Stimulated activated CD4-positive, alpha-beta T cell treated with anti-CD3 and anti-CD28 coated beads, Interleukin-2, amount 100 ng/mL, for 48 hours (primary cell): ENCODE data around the gene PPIA.
A peak's percentile ranks its signal among the peaks of the same experiment; 100 is the strongest.

ENCODE experiments used
- DNase-seq, 2 donors: peaks; one replicate each; pipeline ENCODE4 v3.0.0-alpha.2; 2020

The PPIA gene

DNA sequence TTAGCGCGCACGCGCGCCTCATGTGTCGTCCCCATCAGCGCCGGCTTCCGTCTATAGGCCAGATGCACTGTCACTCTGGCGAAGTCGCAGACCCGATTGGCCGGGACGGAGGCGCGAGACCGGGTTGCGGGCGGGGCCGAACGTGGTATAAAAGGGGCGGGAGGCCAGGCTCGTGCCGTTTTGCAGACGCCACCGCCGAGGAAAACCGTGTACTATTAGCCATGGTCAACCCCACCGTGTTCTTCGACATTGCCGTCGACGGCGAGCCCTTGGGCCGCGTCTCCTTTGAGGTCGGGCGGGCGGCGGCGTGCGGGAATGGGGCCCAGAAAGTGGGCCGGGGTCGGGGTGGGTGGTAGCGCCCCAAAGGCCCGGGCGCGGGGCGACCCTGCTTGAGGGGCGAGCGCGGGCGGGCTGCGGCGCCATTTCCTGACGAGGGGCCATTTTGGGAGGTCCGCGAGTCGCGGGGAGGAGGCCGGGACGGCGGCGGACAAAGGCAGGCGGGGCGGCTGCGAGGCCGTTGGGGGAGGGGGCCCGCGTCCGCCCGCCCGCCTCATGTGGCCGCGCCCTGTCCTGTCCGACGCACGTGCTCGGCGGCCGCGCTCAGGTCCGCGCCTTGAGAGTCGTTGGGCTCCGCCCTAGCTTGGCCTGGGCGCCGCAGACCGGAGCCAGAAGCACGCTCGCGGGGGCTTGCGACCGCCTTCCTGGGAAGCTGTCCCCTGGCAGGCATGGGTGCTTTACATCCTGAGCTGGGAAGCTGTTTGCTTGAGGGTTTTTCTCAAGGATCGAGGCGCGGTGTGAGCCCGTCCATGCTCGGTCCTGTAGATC lies at the start of gene PPIA:
Gene PPIA, plus strand, starts transcription at position 178 of the 825 bp plus-strand sequence. Its CDS starts 44 bp downstream, at position 222.
- peak; percentile 98 to 99 for DNase-seq

DNA sequence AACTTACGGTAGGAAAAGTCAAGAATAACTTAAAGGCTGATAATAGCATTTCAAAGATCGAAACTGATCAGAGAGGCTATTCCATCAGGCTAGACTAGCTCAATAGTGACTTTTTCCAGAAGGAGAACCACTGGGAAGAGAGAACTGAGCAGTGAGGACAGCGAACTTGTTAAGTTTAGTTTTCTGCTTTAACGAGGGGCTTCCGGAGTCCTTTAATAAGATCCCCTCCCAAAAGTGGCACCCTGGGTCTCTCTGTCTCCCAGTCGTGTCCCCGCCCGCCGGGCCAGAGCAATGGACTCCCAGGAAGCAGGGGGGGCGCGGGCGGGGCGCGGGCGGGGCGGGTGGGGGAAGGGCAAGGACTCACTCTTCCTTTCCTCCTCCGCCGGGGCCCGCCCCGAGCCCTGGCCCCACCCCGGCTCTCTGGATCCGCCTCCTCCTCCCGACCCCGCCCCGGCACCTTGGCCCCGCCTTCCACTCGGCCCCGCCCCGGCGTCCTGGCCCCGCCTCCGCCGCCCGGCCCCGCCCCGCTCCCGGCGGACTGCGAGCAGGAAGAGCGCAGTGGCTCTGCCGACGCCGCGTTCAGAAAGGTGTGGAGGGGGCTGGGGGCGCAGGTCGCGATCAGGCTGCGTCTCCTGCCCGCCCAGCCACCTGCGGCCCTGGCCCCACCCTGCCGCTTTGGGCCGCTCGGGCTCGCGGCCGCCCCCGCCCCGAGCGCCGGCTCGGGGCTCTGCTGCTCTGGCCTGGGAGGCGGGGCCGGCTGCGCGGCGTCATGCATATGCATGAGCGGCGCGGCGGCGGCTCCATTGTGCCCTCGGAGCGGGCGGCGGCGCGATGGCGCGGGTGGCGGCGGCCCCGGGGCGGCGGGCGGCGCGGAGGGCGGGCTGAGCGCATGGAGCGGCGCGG lies 48.2 kb upstream of the PPIA start, which contains the start of gene ZMIZ2:
Gene ZMIZ2, plus strand, starts transcription at position 803 of the 903 bp plus-strand sequence. CDS start 7,403 bp downstream, outside the sequence.
- peak; percentile 87 to 96 for DNase-seq

DNA sequence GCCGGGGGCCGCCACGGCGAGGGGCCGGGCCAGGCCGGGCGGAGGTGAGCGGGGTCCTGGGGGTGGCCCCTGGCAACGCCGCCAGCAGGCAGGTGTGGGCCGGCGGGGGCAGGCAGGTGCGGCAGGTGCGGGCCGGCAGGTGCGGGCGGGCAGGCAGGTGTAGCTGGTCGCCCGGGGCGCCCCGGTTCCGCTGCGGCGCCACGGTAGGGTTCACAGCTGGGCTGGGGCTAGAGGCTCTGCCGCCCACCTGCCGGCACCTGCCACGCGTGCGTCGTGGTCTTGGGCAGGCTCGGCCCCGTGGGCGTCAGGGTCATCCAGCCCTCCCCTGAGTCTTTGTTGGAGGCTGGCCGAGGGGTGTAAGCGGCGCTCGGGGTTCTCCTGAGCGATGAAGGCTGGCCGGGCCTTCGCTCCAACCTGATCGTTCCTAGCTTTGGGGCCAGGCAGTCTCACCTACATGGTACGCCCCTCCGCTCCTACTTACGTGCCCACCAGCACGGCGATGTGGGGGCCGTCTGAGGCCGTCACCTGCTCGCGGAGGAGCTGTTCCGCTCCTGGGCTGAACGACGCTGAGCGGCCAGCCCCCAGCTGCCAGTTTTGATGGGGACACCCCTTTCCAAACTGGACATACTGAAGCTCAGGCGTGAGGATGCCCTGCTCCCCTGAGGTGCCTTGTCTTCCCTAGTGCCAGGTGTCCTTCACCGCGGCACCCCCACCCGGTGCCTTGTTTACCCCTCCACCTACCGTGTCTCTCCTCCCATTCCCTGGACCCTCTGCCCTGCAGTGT lies 47.3 kb upstream of the PPIA start:
- DNase-seq, result no peak

DNA sequence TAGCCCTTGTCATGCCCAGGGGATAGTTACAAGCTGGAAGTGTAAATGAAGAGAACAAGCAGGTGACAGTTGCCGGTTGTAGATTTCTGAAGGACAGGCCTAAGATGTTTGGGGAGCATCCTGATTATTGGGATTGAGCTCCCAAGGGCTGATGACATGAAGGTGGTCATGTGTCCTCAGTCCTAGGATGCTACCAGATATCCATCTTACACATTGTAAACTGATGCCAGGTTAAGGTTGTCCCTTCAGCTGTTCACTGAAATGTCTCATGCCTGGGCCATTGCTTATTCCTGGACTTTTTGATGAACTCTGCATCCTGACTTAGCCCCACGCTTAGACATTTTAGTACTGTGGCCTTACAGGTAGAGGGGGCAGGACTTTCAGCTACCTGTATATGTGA lies 46.5 kb upstream of the PPIA start:
- no peak for DNase-seq

DNA sequence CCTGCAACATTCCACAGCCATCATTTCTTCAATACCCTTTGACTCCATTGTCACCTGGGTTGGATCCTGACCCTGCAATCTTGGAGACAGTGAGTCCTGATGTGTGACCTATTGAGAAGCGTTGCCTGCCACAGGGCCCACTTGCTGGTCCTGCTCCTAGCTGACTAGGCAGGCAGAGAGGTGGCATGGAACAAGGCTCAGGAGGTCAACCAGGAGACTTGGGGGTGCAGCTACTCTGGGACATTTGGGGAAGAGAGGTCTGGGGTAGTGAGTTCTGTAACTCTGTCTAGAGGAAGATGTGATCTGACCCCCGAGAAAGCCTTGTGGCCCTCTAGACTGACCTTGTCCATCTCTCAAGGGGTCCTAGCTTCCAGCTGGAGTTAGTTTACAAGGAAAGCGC lies 46.1 kb upstream of the PPIA start:
- DNase-seq, result no peak

DNA sequence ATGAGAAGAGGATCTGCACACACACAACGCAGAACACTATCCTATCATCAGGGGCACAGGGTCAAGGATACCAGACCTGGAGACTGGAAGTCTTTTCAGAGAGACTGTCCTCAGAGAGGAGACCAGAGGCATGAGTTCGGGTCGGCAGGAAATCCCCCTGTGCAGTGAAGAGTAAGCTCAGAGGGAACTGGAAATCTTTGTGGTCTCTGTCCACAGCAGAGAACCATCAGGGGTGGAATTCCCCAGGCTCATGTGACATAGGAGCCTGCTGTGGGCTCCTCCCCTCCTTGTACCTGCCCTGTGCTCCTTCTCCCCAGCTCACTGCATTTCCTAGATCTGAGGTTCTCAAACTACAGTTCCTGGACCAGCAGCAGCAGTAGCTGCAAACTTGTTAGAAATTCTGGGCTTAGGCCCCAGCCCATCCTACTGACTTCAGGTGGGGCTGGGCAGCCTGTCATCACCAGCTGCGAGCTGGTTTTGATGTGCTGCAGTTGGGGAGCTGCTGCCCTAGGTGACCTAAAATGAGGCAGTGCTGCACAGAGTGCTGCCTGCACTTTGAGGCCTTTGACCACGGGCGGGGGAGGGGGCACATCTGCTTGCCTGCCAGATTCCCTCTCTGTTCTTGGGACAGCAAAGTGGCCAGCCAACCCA lies 45.4 kb upstream of the PPIA start:
- peak; percentile 23 to 40 for DNase-seq

DNA sequence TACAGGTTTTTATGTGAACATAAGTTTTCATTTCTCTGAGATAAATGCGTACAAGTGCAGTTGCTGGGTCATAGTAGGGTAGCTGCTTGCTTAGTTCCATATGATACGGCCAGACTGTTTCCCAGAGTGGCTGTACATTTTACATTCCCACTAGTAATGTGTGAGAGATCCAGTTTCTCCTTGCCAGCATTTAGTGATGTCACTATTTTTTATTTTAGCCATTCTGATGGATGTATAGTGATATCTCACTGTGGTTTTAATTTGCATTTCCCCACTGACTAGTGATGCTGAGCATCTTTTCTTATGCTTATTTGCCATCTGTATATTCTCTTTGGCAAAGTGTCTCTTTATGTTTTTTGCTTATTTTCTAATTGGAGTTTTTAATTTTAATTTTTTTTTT lies 43.7 kb upstream of the PPIA start:
- DNase-seq, result no peak

DNA sequence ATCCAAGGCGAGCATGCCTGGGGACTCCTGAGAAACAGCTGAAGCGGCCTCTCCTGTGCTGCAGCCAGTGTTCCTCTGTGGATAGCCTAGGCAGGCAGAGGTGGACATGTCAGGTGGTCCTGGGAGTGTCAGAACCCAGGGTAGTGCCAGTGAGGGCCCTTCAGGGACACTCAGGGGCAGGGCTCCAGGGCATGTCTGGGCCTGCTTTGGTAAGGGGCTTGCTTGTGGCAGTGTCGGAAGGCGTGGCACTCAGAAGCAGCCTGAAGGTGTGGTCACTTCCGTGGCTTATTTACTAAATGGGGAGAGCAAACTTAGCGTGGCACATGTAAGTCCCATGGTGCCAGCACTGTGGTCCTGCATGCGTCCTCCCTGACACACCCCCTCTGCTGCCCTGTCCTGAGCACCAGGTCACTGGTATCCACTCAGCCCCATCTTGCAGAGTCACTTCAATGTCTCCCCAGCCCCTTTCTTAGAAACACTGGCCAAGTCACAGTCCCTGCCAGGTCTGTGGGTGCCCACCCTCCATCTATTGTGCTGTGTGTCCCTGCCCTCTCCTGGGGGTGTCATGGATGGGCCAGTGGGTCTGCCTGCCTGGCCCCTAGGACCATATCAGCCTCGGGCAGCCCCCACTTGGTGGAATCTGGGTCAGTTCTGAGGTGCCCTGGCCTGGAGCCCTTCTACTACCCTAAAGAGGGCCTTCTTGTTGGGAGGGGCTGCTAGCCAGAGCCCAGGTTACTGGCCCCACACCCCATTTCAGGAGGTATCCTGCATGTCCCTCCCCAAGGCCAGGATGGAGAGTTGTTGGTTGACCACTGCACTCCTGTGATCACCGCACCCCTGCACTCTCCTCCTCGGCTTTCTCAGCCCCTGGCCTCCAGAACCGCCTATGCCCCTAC lies 41.4 kb upstream of the PPIA start:
- DNase-seq, result no peak

DNA sequence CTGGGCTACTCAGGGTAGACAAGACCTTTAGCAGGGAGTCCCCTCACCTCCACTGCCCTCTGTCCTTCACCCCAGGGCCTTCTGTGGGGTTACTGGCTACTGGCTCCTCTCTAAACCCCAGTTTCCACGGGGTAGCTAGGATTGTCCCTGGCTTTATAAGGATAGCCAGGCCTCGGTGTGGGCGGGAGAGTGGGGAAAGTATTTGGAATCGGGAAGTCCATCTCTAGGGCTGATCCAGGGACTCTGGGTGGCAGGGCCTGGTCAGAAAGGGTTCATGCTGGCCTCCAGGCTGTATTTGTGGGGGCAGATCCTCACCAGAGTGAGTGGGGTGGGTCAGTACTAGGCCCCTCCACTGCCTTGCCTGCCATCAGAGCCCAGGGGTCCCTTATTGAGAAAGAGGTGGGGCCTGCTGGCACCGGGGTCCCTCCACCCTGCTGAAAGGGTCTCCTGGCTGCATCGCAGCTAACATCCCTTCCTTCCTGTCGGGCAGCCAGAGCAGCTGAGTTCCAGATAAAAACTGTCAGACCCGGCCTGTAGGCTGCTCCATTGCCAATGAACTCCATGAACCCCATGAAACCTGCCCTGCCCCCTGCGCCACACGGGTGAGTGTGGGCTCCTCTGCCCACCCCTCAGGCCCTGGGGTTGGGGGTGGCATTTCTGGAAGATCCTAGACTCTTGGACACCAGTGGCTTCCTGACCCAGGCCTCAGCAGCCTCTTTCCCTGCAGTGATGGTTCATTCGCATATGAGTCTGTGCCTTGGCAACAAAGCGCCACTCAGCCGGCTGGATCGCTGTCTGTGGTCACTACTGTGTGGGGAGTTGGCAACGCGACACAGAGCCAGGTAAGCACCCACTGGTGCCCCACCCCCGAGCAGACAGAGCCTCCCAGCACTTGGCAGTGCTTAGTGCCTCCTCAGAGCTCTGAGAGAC lies 40.5 kb upstream of the PPIA start:
- DNase-seq, result no peak

DNA sequence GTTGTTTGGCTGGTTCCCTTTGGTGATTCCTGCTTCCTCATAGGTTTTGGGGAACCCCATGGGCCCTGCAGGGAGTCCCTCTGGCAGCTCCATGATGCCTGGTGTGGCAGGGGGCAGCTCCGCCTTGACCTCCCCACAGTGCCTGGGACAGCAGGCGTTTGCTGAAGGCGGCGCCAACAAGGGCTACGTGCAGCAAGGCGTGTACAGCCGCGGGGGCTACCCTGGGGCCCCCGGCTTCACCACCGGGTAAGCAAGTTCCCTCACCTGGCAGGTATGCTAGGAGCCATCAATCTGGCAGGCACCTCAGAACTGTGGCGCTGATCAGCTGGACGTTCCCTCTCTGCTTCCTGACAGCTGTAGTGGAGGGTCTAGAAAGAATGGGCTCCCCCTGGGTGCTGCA lies 39.6 kb upstream of the PPIA start:
- no peak for DNase-seq

DNA sequence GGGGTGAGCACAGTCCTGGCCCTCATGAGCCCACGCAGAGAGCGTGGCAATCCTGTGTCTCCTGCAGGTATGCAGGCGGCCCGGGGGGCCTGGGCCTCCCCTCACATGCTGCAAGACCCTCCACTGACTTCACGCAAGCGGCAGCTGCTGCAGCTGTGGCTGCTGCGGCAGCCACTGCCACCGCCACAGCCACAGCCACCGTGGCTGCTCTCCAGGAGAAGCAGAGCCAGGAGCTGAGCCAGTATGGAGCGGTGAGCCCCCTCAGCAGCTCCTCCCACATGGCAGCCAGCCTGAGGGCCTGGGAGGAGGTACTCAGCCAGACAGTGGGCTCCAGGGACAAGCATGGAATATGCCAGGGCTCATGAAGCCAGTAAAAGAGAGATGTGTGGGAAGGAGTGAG lies 39.2 kb upstream of the PPIA start:
- DNase-seq, result no peak

DNA sequence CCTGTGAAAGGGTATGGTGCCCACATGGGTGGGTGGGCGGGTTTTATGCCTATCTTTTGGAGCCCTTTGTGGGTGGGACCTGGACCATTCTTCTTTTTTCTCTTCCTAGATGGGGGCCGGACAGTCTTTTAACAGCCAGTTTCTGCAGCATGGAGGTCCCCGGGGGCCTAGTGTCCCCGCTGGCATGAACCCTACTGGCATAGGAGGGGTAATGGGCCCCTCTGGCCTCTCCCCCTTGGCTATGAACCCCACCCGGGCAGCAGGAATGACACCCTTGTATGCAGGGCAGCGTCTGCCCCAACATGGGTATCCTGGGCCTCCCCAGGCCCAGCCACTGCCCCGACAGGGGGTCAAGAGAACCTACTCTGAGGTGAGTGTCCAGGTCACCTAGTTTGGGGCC lies 38.7 kb upstream of the PPIA start:
- DNase-seq, result no peak

DNA sequence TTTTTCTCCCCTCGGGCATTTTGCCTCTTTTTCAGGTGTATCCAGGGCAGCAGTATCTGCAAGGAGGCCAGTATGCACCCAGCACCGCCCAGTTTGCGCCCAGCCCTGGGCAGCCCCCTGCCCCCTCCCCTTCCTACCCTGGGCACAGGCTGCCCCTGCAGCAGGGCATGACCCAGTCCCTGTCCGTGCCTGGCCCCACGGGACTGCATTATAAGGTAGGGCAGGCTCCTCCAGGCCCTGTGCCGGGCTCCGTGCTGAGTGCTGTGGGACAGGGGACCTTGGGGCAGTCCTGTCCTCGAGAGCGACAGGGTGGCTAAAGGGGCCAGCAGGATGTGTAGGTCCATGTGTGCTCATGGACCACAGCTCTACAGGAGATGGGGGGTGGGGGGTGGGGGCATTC lies 37.2 kb upstream of the PPIA start:
- DNase-seq, result no peak

DNA sequence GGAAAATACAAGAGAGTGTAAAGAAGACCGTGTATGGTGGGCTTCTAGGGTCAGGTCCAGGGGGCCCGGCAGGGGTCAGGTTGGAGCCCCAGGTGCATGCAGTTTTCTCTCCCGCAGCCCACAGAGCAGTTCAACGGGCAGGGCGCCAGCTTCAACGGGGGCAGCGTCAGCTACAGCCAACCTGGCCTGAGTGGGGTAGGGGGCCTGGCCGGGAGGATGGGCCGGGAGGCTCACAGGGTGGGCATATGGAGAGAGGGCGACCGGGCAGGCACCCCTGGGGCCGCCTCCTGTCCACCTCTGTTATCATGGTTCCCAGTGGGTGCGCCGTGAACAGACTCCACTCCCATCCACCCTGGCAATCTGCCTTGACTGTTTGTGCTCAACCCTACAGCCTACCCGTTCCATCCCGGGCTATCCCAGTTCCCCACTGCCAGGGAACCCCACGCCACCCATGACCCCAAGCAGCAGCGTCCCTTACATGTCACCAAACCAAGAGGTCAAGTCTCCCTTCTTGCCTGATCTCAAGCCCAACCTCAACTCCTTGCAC lies 36.4 kb upstream of the PPIA start:
- no peak for DNase-seq

DNA sequence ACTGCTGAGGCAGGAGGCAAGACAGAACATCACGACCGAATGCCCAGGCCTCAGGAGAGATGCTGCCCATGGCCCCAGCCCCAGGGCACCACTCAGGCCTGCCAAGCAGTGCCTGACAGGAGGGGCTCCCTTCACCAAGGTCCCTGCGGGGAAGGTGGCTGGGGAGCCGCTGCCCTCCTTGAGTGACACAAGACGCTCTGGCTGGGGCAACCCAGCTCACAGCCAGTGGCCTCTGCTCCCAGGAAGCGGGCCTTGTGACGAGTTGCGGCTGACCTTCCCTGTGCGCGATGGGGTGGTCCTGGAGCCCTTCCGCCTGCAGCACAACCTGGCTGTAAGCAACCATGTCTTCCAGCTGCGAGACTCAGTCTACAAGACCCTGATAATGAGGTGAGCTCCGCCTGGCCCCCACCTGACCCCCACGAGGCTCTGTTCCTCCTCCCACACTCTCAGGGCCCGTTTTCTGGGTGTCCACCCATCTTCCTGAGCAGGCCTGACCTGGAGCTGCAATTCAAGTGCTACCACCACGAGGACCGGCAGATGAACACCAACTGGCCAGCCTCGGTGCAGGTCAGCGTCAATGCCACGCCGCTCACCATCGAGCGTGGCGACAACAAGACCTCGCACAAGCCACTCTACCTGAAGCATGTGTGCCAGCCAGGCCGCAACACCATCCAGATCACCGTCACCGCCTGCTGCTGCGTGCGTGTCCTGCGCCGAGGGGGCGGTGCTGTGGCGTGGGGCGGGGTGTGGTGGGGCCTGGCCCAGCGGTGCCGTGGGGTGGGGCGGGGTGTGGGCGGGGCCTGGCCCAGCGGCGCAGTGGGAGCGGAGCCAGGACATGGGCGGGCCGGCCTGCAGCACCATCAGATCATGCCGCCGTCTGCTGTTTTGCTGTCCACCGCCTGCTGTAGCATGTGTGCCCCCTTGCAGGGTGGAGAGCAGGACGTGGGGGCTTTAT lies 35.0 kb upstream of the PPIA start:
- no peak for DNase-seq

DNA sequence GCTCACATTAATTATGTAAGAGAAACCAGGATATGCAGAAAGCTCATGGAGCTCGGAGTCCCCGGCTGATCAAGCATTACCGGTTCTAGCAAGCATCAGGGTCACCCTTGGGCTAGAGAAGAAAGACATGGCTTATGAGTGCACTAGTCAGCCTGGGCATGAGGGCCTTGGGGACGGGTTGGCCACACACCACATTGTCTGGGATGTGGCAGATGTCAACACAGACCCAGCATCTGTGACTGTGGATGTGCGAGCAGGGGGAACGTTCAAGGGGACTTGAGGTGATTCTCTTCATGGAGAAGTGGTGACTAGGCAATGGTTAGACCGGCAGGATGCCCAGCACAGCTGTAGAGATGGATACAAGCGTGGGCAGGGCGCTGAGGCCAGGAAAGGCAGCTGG lies 34.2 kb upstream of the PPIA start:
- no peak for DNase-seq

DNA sequence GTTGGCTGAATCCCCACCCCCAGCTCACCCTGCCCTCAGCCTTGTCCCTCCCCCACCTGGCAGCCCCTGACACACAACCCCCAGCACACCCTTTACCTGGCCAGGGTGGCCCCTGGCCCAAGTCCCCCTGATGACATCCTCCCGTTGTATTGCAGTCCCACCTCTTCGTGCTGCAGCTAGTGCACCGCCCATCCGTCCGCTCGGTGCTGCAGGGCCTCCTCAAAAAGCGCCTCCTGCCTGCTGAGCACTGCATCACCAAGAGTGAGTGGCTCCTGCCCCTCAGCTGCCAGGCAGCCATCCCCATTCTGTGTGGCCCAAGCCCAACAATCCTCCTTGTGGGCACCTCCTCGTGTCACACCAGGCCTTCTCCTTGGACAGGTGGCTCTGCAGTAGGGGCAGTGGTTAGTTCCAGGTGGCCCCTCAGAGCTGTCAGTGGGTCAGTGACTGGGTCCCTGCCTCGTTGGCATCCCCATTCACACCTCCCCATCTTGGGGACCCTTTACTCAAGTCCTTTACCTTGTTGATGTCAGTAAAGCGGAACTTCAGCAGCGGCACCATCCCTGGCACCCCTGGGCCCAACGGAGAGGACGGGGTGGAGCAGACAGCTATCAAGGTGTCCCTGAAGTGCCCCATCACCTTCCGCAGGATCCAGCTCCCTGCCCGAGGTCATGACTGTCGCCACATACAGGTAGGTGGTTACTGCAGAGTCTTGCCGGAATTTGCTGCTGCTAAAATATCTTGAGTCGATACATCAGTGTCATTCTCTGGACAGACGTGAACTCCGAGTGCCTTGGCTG lies 33.6 kb upstream of the PPIA start:
- DNase-seq, result no peak

DNA sequence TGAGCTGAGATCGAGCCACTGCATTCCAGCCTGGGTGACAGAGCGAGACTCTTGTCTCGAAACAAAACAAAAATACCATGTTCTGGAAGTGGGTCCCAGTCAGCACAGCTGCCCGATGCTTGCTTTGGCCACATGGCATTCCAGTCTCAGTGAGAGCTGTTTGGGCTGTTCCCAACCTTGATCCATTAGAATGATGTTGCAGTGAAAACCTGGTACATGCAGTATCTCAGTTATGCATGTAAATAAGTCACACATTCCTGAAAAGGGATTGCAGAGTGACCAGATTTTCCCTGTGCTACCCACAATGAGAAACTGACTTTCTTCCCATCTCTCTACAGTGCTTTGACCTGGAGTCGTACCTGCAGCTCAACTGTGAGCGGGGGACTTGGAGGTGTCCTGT lies 32.4 kb upstream of the PPIA start:
- no peak for DNase-seq
